NCI-H128 (cell line): Measurements from ENCODE around the gene XRRA1.
"Not testable (repeated sequence)": the region's sequence is repeated elsewhere in the genome, so short reads cannot be mapped to it uniquely, and the experiment has no call there.

Experiments used
- DNase-seq: peaks from one replicate; lab custom pipeline; 2025; ENCODE audit not compliant: unreplicated experiment; lab: John Stamatoyannopoulos, UW

XRRA1 gene

GRCh38 chr11:74948898-74949752 lies at the start of gene XRRA1, which contains the start of gene SPCS2:
Gene XRRA1, minus strand, starts transcription at chr11:74949091. Its CDS starts 8,213 bp downstream, at chr11:74940878.
Gene SPCS2, plus strand, starts transcription at chr11:74949266. Its CDS starts 20 bp downstream, at chr11:74949286.
- peak; percentile 94 for DNase-seq

GRCh38 chr11:74992852-74993251 lies 44.0 kb upstream of the XRRA1 start:
- DNase-seq, result no peak

GRCh38 chr11:74990941-74991340 lies 42.0 kb upstream of the XRRA1 start:
- DNase-seq, result no peak

- DNase-seq, result not testable (repeated sequence)
Measured at GRCh38 chr11:74990150-74990549, 41.3 kb upstream of the XRRA1 start.

GRCh38 chr11:74989260-74989638 lies 40.4 kb upstream of the XRRA1 start:
- no peak for DNase-seq

- DNase-seq, result peak; percentile 71
Measured at GRCh38 chr11:74988541-74989259, 39.8 kb upstream of the XRRA1 start, which contains the start of gene NEU3. Gene NEU3, plus strand, starts transcription at chr11:74988933. Its CDS starts 128 bp downstream, at chr11:74989061.

- DNase-seq, result no peak
Measured at GRCh38 chr11:74984730-74985129, 35.8 kb upstream of the XRRA1 start.

GRCh38 chr11:74984070-74984469 lies 35.2 kb upstream of the XRRA1 start:
- no peak for DNase-seq

GRCh38 chr11:74981888-74982287 lies 33.0 kb upstream of the XRRA1 start:
- DNase-seq, result no peak

GRCh38 chr11:74980634-74981033 lies 31.7 kb upstream of the XRRA1 start:
- no peak for DNase-seq

GRCh38 chr11:74978041-74978440 lies 29.1 kb upstream of the XRRA1 start:
- DNase-seq, result no peak

- DNase-seq, result no peak
Measured at GRCh38 chr11:74971424-74971823, 22.5 kb upstream of the XRRA1 start.

GRCh38 chr11:74970852-74971395 lies 22.0 kb upstream of the XRRA1 start:
- no peak for DNase-seq

GRCh38 chr11:74966651-74967050 lies 17.8 kb upstream of the XRRA1 start:
- DNase-seq, result no peak

- DNase-seq, result not testable (repeated sequence)
Measured at GRCh38 chr11:74960128-74960527, 11.2 kb upstream of the XRRA1 start.

- DNase-seq, result no peak
Measured at GRCh38 chr11:74957937-74958629, 9.2 kb upstream of the XRRA1 start.

- no peak for DNase-seq
Measured at GRCh38 chr11:74956397-74957015, 7.6 kb upstream of the XRRA1 start.

- no peak for DNase-seq
Measured at GRCh38 chr11:74954199-74954598, 5.3 kb upstream of the XRRA1 start.

- no peak for DNase-seq
Measured at GRCh38 chr11:74953451-74953850, 4.6 kb upstream of the XRRA1 start.

- no peak for DNase-seq
Measured at GRCh38 chr11:74952752-74953151, 3.9 kb upstream of the XRRA1 start.

GRCh38 chr11:74951226-74951625 lies 2.3 kb upstream of the XRRA1 start:
- no peak for DNase-seq
